ENCODE results near the gene SMURF1.

DNA sequence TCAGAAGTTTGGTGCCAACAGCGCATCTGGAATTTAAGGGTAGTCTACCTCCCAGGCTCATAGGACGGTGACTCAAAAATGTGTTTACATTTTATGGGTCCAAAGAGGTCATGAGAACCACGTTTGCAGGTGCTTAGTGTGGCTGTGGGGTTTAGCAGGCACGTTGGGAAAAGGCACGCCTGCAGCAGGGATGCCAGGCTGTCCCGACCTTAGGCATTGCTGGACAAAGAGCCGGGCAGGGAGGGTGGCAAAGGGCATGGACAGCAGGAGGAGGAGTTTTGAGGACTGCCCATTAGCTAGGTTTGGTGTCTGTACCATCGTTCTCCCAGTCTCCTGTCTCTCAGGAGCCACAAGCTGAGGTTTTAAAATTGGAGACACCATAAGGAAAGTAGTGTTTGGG is 161.2 kb downstream of the SMURF1 start:
- TF ChIP-seq ARNTL (CRISPR knock-in tag; IDR thresholded peaks at IDR 0.05; ENCODE audit: borderline replicate concordance, low read depth) (no peak), PPARA (CRISPR knock-in tag; IDR thresholded peaks at IDR 0.05; ENCODE audit: borderline replicate concordance) (no peak), PATZ1 (CRISPR knock-in tag; IDR thresholded peaks at IDR 0.05; ENCODE audit: borderline replicate concordance) (no peak), ZNF70 (CRISPR knock-in tag; IDR thresholded peaks at IDR 0.05) (no peak), TOX (CRISPR knock-in tag; IDR thresholded peaks at IDR 0.05; ENCODE audit: borderline replicate concordance) (no peak), CSRNP3 (CRISPR knock-in tag; IDR thresholded peaks at IDR 0.05) (no peak), ZFP3 (CRISPR knock-in tag; IDR thresholded peaks at IDR 0.05) (no peak), BACH2 (CRISPR knock-in tag; IDR thresholded peaks at IDR 0.05; ENCODE audit: borderline replicate concordance) (no peak), ZNF8 (CRISPR knock-in tag; IDR thresholded peaks at IDR 0.05) (no peak), TSHZ2 (CRISPR knock-in tag; IDR thresholded peaks at IDR 0.05) (no peak), TCF4 (CRISPR knock-in tag; IDR thresholded peaks at IDR 0.05; ENCODE audit: borderline replicate concordance) (no peak)
- TF ChIP-seq, protein P1, sequence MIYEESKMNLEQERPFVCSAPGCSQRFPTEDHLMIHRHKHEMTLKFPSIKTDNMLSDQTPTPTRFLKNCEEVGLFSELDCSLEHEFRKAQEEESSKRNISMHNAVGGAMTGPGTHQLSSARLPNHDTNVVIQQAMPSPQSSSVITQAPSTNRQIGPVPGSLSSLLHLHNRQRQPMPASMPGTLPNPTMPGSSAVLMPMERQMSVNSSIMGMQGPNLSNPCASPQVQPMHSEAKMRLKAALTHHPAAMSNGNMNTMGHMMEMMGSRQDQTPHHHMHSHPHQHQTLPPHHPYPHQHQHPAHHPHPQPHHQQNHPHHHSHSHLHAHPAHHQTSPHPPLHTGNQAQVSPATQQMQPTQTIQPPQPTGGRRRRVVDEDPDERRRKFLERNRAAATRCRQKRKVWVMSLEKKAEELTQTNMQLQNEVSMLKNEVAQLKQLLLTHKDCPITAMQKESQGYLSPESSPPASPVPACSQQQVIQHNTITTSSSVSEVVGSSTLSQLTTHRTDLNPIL (CRISPR knock-in tag; IDR thresholded peaks at IDR 0.05; ENCODE audit: low read depth), result no peak
